HCT116 (cell line): Measurements from ENCODE around the gene KASH5. TPM values are rescaled to one million over a fixed set of nuclear protein-coding genes. Genes with fewer than 3 reads are reported as not detected.

Source experiments
- ATAC-seq: fragments of 200-7000 bp; cut with Tn5 transposase; 2 replicates; pipeline ENCODE4 v1.9.1; 2020; ENCODE audit warnings: mild to moderate bottlenecking, moderate library complexity
- BruUV-seq: library from RNA; stranded (reverse); fragments of 400-500 nt; replicated peaks from 2 replicates; lab custom pipeline; 2021; lab: Mats Ljungman, UMichigan
- CTCF ChIA-PET: fragments of 300-600 bp; sonication (Branson Sonifier 250); formaldehyde crosslinking; loops from one replicate; lab custom pipeline; 2021; ENCODE audit warnings: antibody characterized with exemption; lab: Charles Lee
- POLR2A ChIA-PET: fragments of 300-600, 350-600 bp; sonication (Branson Sonifier 250); formaldehyde crosslinking; loops from one replicate; lab custom pipeline; 2021; ENCODE audit warnings: antibody characterized with exemption; lab: Charles Lee
- RAD21 ChIA-PET, 2 experiments: fragments of 300-600 bp; sonication (Branson Sonifier 250); formaldehyde crosslinking; loops; one replicate each; lab custom pipeline; 2023; ENCODE audit warnings: low total read pairs in 2 of 2; ENCODE audit not compliant: uncharacterized antibody in 2 of 2, unreplicated experiment in 2 of 2, low non-redundant PET in 1 of 2; lab: Charles Lee
- DNase-seq: peaks from one replicate; pipeline ENCODE4 v3.0.0-alpha.2; 2010; ENCODE audit warnings: low read depth, low spot score
- H2AFZ ChIP-seq: fragments of 200-600 bp; shearing (Covaris generic), sonication (generic); 2 replicates; pipeline ENCODE4 v1.6.1; 2017; ENCODE audit warnings: low read depth, mixed run types, mixed read lengths, antibody characterized with exemption, low read length; ENCODE audit not compliant: poor library complexity, severe bottlenecking
- H3K27ac ChIP-seq: 2 replicates; pipeline ENCODE4 v1.5.1; 2012; ENCODE audit warnings: low read depth, low read length
- H3K27me3 ChIP-seq: fragments of 200-600 bp; sonication (generic); 2 replicates; pipeline ENCODE4 v1.6.1; 2016; ENCODE audit warnings: mixed run types, low read length, mixed read lengths; ENCODE audit not compliant: insufficient read depth
- H3K36me3 ChIP-seq, 2 experiments: fragments of 200-500 bp in 1 of 2; fragments of 200-600 bp in 1 of 2; sonication (Bioruptor generic) in 1 of 2; sonication (generic) in 1 of 2; 2 replicates each; pipeline versions ENCODE4 v1.5.1 to v1.6.1; 2014 to 2016; ENCODE audit warnings: low read length in 2 of 2, inconsistent platforms in 1 of 2, mixed read lengths in 1 of 2, mixed run types in 1 of 2; ENCODE audit not compliant: insufficient read depth in 2 of 2, control insufficient read depth in 1 of 2
- H3K4me1 ChIP-seq, 2 experiments: fragments of 200-600 bp in 1 of 2; sonication (generic) in 1 of 2; 2 replicates each; pipeline versions ENCODE4 v1.5.1 to v1.6.1; 2012 to 2017; ENCODE audit warnings: low read length in 2 of 2, inconsistent platforms in 1 of 2, mild to moderate bottlenecking in 1 of 2, mixed read lengths in 1 of 2, mixed run types in 1 of 2, moderate library complexity in 1 of 2; ENCODE audit not compliant: insufficient read depth in 2 of 2, control insufficient read depth in 1 of 2
- H3K4me2 ChIP-seq: fragments of 200-600 bp; sonication (generic); 2 replicates; pipeline ENCODE4 v1.6.1; 2017; ENCODE audit warnings: mixed run types, low read length, mixed read lengths
- H3K4me3 ChIP-seq, 2 experiments: fragments of 200-600 bp in 1 of 2; sonication (generic) in 1 of 2; replicated peaks in 1 of 2; 2 replicates each; pipeline ENCODE4 v1.5.1; 2011 to 2016; ENCODE audit warnings: low read length in 2 of 2, control low read depth in 1 of 2, low read depth in 1 of 2, mild to moderate bottlenecking in 1 of 2, mixed read lengths in 1 of 2, mixed run types in 1 of 2
- H3K79me2 ChIP-seq: fragments of 200-600 bp; sonication (generic); 2 replicates; pipeline ENCODE4 v1.6.1; 2017; ENCODE audit warnings: mild to moderate bottlenecking, mixed run types, low read length, moderate library complexity, mixed read lengths; ENCODE audit not compliant: insufficient read depth
- H3K9ac ChIP-seq: fragments of 200-600 bp; sonication (generic); 2 replicates; pipeline ENCODE4 v1.6.1; 2016; ENCODE audit warnings: low read length, mixed read lengths
- H3K9me2 ChIP-seq: fragments of 200-600 bp; sonication (generic), shearing (Covaris generic); 2 replicates; pipeline ENCODE4 v1.6.1; 2017; ENCODE audit warnings: mixed run types, mild to moderate bottlenecking, moderate library complexity; ENCODE audit not compliant: insufficient read depth
- H3K9me3 ChIP-seq, 2 experiments: fragments of 200-500 bp in 1 of 2; fragments of 200-600 bp in 1 of 2; sonication (Bioruptor generic) in 1 of 2; sonication (generic) in 1 of 2; 2 replicates each; pipeline ENCODE4 v1.6.1; 2014 to 2017; ENCODE audit warnings: low read length in 2 of 2, mixed read lengths in 2 of 2, inconsistent platforms in 1 of 2, low read depth in 1 of 2, mild to moderate bottlenecking in 1 of 2, mixed run types in 1 of 2, moderate library complexity in 1 of 2; ENCODE audit not compliant: control insufficient read depth in 1 of 2, insufficient read depth in 1 of 2
- H4K20me1 ChIP-seq: fragments of 200-600 bp; sonication (generic), shearing (Covaris generic); 2 replicates; pipeline ENCODE4 v1.6.1; 2017; ENCODE audit warnings: mixed run types, mild to moderate bottlenecking, moderate library complexity; ENCODE audit not compliant: insufficient read depth
- CBX3 ChIP-seq: IDR thresholded peaks from 2 replicates; pipeline ENCODE4 v1.6.1; 2012; ENCODE audit warnings: low read depth
- EGR1 ChIP-seq: IDR thresholded peaks from 2 replicates; pipeline ENCODE4 v1.6.1; 2012; ENCODE audit warnings: low read depth
- EZH2 ChIP-seq: fragments of 200-600 bp; sonication (generic); IDR thresholded peaks from 2 replicates; pipeline ENCODE4 v1.6.1; 2017; ENCODE audit warnings: antibody characterized with exemption, mixed run types
- EZH2phosphoT487 ChIP-seq: fragments of 200-600 bp; IDR thresholded peaks from 2 replicates; pipeline ENCODE4 v1.6.1; 2018; ENCODE audit warnings: antibody characterized with exemption, borderline replicate concordance
- FOSL1 ChIP-seq: IDR thresholded peaks from 2 replicates; pipeline ENCODE4 v1.6.1; 2012; ENCODE audit warnings: low read depth
- JUND ChIP-seq: IDR thresholded peaks from 2 replicates; pipeline ENCODE4 v1.6.1; 2012
- POLR2A ChIP-seq: IDR thresholded peaks from 2 replicates; pipeline ENCODE4 v1.7.0; 2011; ENCODE audit warnings: borderline replicate concordance; ENCODE audit not compliant: insufficient read depth, insufficient read length; ENCODE audit errors: extremely low read depth
- POLR2AphosphoS5 ChIP-seq: IDR thresholded peaks from 2 replicates; pipeline ENCODE4 v1.6.1; 2011; ENCODE audit warnings: mild to moderate bottlenecking, low read depth, low read length, moderate library complexity
- RAD21 ChIP-seq: IDR thresholded peaks from 2 replicates; pipeline ENCODE4 v1.6.1; 2012; ENCODE audit warnings: low read depth, mild to moderate bottlenecking
- SIN3A ChIP-seq: IDR thresholded peaks from 2 replicates; pipeline ENCODE4 v1.6.1; 2012; ENCODE audit warnings: low read depth
- SP1 ChIP-seq: IDR thresholded peaks from 2 replicates; pipeline ENCODE4 v1.6.1; 2012; ENCODE audit warnings: low read depth
- SRF ChIP-seq: IDR thresholded peaks from 2 replicates; pipeline ENCODE4 v1.6.1; 2012; ENCODE audit warnings: low read depth
- TCF7L2 ChIP-seq: IDR thresholded peaks from 2 replicates; pipeline ENCODE4 v1.7.0; 2011; ENCODE audit warnings: borderline replicate concordance, inconsistent platforms; ENCODE audit not compliant: insufficient read depth, insufficient read length; ENCODE audit errors: extremely low read depth
- YY1 ChIP-seq: IDR thresholded peaks from 2 replicates; pipeline ENCODE4 v1.6.1; 2011; ENCODE audit warnings: low read length, low read depth, moderate library complexity, mild to moderate bottlenecking; ENCODE audit not compliant: insufficient replicate concordance; ENCODE audit errors: extremely low read depth
- ZFX ChIP-seq: fragments of 450-650 bp; IDR thresholded peaks from 2 replicates; pipeline ENCODE4 v1.6.1; 2017
- ZNF274 ChIP-seq: fragments of 200-500 bp; sonication (Bioruptor generic); IDR thresholded peaks from 2 replicates; pipeline ENCODE4 v1.6.1; 2014; ENCODE audit warnings: mild to moderate bottlenecking, low read depth, low read length, inconsistent platforms
- intact Hi-C: fragments of 100-400 bp; cut with micrococcal nuclease; formaldehyde crosslinking; loops from 2 replicates; pipeline ENCODE4 v1.10.0; 2022
- total RNA-seq: library from RNA; stranded (reverse); gene quantifications from one replicate; pipeline ENCODE4 v1.2.1, GENCODE V29; 2021; ENCODE audit not compliant: unreplicated experiment
- TF ChIP-seq, protein P1 (sequence below): IDR thresholded peaks from 2 replicates; pipeline ENCODE4 v1.6.1; 2012; ENCODE audit warnings: low read depth
- TF ChIP-seq, protein P2 (sequence below): IDR thresholded peaks from 2 replicates; pipeline ENCODE4 v1.6.1; 2011; ENCODE audit warnings: mild to moderate bottlenecking, low read length, moderate library complexity; ENCODE audit not compliant: insufficient replicate concordance; ENCODE audit errors: extremely low read depth
- TF ChIP-seq, protein P3 (sequence below), 3 experiments: fragments of 200-600 bp in 1 of 3; sonication (generic) in 1 of 3; IDR thresholded peaks in 2 of 3; conservative IDR thresholded peaks in 1 of 3; 2 replicates each; pipeline ENCODE4 v1.5.1; 2012 to 2017; ENCODE audit warnings: low read depth in 2 of 3, low read length in 2 of 3, antibody characterized with exemption in 1 of 3, borderline replicate concordance in 1 of 3, control low read depth in 1 of 3, mild to moderate bottlenecking in 1 of 3, mixed read lengths in 1 of 3, mixed run types in 1 of 3, moderate library complexity in 1 of 3; ENCODE audit not compliant: insufficient read depth in 1 of 3
- TF ChIP-seq, protein P4 (sequence below): IDR thresholded peaks from 2 replicates; pipeline ENCODE4 v1.6.1; 2012

The KASH5 gene
- total RNA-seq, 1 experiment from 2014 or later = not detected

DNA sequence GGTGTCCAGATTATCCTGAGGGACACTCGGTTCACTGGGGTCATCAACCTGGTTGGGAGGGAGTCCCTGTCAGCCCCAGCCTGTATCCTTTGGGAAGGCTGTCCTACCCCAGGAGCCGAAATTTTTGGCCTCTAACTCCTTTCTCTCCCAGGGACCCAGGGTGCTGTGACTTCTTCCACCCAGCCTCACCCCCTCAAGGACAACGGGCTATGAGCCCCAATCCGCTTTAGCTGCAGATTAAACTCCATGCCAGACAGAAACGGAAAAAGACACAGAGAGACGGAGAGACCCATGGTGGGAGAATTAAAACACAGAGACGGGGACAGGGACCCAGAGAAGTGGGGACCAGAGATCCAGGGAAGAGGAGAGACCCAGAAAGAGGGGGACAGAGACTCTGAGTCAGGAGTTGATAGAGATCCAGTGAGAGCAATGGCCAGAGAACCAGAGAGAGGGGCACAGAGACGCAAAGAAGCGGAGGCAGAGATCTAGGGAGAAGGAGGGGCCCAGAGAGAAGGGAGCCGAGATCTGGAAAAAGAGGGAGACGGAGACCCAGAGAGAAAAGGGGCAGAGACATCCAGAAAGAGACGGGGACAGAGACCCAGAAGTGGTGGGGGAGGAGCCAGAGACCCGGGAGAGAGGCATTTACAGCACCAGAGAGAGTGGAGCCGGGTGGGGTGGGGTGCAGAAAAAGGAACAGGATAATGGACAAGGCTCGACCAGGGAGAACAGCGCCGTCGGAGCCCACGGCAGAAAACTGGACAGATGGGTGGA is 52.6 kb downstream of the KASH5 start:
- BruUV-seq = no TSS peak
- RAD21 ChIA-PET = no interaction called here
- H3K9me2 ChIP-seq = no peaks in the 10 kb centered on the region

More for the DNA sequence above, 52.6 kb downstream of the KASH5 start:
- Histone ChIP-seq H3K27ac (no peak overlapping the region), H3K79me2 (no peaks in the 10 kb centered on the region), H3K9ac (no peak overlapping the region), H3K4me2 (no peak overlapping the region), H3K27me3 (peaks cover 21% of the 10 kb centered on the region), H4K20me1 (no peaks in the 10 kb centered on the region), H3K36me3 (no peaks in the 10 kb centered on the region), H3K4me3 (no peak overlapping the region), H3K9me3 (no peaks in the 10 kb centered on the region), H3K4me1 (peaks cover 7 to 34% of the 10 kb centered on the region in 2 experiments; a peak in 3 of 4 replicates), H2AFZ (no peak overlapping the region)
- no peak for DNase-seq
- ATAC-seq = no peak
- ChIA-PET POLR2A (interaction anchor here (0.8 kb wide), 1 partner anchor 11 kb away, joined by 3 read pairs; no protein-coding TSS in a partner anchor), CTCF (no interaction called here)
- TF ChIP-seq SIN3A = no peak
- TF ChIP-seq CBX3 = no peak
- no peak for TF ChIP-seq JUND
- no peak for TF ChIP-seq EZH2phosphoT487
- no peak for TF ChIP-seq POLR2AphosphoS5
- TF ChIP-seq, protein P1, sequence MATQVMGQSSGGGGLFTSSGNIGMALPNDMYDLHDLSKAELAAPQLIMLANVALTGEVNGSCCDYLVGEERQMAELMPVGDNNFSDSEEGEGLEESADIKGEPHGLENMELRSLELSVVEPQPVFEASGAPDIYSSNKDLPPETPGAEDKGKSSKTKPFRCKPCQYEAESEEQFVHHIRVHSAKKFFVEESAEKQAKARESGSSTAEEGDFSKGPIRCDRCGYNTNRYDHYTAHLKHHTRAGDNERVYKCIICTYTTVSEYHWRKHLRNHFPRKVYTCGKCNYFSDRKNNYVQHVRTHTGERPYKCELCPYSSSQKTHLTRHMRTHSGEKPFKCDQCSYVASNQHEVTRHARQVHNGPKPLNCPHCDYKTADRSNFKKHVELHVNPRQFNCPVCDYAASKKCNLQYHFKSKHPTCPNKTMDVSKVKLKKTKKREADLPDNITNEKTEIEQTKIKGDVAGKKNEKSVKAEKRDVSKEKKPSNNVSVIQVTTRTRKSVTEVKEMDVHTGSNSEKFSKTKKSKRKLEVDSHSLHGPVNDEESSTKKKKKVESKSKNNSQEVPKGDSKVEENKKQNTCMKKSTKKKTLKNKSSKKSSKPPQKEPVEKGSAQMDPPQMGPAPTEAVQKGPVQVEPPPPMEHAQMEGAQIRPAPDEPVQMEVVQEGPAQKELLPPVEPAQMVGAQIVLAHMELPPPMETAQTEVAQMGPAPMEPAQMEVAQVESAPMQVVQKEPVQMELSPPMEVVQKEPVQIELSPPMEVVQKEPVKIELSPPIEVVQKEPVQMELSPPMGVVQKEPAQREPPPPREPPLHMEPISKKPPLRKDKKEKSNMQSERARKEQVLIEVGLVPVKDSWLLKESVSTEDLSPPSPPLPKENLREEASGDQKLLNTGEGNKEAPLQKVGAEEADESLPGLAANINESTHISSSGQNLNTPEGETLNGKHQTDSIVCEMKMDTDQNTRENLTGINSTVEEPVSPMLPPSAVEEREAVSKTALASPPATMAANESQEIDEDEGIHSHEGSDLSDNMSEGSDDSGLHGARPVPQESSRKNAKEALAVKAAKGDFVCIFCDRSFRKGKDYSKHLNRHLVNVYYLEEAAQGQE = no peak
- TF ChIP-seq, protein P2, sequence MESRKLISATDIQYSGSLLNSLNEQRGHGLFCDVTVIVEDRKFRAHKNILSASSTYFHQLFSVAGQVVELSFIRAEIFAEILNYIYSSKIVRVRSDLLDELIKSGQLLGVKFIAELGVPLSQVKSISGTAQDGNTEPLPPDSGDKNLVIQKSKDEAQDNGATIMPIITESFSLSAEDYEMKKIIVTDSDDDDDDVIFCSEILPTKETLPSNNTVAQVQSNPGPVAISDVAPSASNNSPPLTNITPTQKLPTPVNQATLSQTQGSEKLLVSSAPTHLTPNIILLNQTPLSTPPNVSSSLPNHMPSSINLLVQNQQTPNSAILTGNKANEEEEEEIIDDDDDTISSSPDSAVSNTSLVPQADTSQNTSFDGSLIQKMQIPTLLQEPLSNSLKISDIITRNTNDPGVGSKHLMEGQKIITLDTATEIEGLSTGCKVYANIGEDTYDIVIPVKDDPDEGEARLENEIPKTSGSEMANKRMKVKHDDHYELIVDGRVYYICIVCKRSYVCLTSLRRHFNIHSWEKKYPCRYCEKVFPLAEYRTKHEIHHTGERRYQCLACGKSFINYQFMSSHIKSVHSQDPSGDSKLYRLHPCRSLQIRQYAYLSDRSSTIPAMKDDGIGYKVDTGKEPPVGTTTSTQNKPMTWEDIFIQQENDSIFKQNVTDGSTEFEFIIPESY = no peak
- TF ChIP-seq EZH2 = no peak
- no peak for TF ChIP-seq RAD21
- TF ChIP-seq, protein P3, sequence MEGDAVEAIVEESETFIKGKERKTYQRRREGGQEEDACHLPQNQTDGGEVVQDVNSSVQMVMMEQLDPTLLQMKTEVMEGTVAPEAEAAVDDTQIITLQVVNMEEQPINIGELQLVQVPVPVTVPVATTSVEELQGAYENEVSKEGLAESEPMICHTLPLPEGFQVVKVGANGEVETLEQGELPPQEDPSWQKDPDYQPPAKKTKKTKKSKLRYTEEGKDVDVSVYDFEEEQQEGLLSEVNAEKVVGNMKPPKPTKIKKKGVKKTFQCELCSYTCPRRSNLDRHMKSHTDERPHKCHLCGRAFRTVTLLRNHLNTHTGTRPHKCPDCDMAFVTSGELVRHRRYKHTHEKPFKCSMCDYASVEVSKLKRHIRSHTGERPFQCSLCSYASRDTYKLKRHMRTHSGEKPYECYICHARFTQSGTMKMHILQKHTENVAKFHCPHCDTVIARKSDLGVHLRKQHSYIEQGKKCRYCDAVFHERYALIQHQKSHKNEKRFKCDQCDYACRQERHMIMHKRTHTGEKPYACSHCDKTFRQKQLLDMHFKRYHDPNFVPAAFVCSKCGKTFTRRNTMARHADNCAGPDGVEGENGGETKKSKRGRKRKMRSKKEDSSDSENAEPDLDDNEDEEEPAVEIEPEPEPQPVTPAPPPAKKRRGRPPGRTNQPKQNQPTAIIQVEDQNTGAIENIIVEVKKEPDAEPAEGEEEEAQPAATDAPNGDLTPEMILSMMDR (IDR thresholded peaks at IDR 0.05 in 2 of 3, conservative IDR thresholded peaks at IDR 0.05 in 1 of 3; ENCODE audit: borderline replicate concordance in 1 of 3, insufficient read depth in 1 of 3, low read depth in 2 of 3, low read length in 2 of 3) = no peak
- TF ChIP-seq SP1 = no peak
- TF ChIP-seq ZFX = no peak
- no peak for TF ChIP-seq EGR1
- TF ChIP-seq ZNF274 = no peak
- TF ChIP-seq FOSL1 = no peak
- TF ChIP-seq YY1 = no peak
- TF ChIP-seq TCF7L2 = no peak
- no peak for TF ChIP-seq POLR2A
- TF ChIP-seq, protein P4, sequence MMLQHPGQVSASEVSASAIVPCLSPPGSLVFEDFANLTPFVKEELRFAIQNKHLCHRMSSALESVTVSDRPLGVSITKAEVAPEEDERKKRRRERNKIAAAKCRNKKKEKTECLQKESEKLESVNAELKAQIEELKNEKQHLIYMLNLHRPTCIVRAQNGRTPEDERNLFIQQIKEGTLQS = no peak
- TF ChIP-seq SRF = no peak
- intact Hi-C loops = no loop called here
